ENCODE data around the gene RPS6KA2. TPM values are rescaled to one million over a fixed set of nuclear protein-coding genes. Genes with fewer than 3 reads are reported as not detected.

RPS6KA2 gene
- total RNA-seq, 1 donor = 2.4 TPM

DNA sequence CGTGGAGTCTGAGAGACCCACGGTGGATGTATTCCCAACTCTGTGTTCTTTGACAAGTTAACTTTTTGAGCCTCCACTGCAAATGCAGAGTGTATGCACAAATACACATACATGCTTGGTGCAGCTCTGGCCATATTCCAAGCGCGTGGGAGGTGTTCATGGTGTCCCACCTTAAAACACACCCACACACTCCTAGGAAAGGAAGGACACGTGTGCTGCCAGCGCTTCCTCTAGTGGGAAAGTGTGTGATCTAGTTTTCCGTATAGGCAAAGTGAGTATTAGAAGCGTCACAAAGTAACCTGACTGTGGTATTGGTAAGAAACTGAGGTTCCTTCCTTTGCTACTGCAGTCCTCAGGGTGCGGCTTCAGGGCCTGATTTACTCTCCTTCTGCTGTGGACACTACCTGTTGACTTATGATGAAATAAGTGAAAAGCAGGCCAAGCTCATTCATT, 208.3 kb downstream of the RPS6KA2 start:
- Histone ChIP-seq H3K9me3 (ENCODE audit: low read depth, low read length) (no peaks in the 10 kb centered on the region), H3K27me3 (ENCODE audit: insufficient read depth, low read length) (no peaks in the 10 kb centered on the region), H3K4me1 (ENCODE audit: insufficient read depth, low read length) (peaks cover 45% of the 10 kb centered on the region), H3K4me3 (ENCODE audit: low read length) (no peak overlapping the region)

DNA sequence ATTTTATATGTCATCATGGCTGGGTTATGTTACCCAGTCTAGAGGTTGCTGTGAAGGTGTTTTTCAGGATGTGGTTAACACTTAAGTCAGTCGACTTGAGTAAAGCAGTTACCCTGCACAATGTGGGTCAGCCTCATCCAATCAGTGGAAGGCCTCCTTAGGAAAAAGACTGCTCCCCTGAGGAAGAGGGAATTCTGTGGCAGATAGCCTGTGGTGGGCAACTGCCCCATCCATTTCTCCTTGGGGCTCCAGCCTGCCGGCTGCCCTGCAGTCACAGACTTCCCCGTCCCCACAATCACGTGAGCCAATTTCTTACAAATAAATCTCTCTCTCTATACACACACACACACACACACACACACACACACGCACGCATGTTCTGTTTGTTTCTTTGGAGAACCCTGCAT, 209.8 kb downstream of the RPS6KA2 start:
- peaks cover 49% of the 10 kb centered on the region for H3K4me1 ChIP-seq (ENCODE audit: insufficient read depth, low read length)
- no peaks in the 10 kb centered on the region for H3K9me3 ChIP-seq (ENCODE audit: low read depth, low read length)
- no peaks in the 10 kb centered on the region for H3K27me3 ChIP-seq (ENCODE audit: insufficient read depth, low read length)
- H3K4me3 ChIP-seq (ENCODE audit: low read length) = no peak overlapping the region

GRCh38 chr6:166415833-166416347, 211.2 kb downstream of the RPS6KA2 start:
- Histone ChIP-seq H3K9me3 (ENCODE audit: low read depth, low read length) (no peaks in the 10 kb centered on the region), H3K27me3 (ENCODE audit: insufficient read depth, low read length) (no peaks in the 10 kb centered on the region), H3K4me3 (ENCODE audit: low read length) (no peak overlapping the region), H3K4me1 (ENCODE audit: insufficient read depth, low read length) (peaks cover 60% of the 10 kb centered on the region)

DNA sequence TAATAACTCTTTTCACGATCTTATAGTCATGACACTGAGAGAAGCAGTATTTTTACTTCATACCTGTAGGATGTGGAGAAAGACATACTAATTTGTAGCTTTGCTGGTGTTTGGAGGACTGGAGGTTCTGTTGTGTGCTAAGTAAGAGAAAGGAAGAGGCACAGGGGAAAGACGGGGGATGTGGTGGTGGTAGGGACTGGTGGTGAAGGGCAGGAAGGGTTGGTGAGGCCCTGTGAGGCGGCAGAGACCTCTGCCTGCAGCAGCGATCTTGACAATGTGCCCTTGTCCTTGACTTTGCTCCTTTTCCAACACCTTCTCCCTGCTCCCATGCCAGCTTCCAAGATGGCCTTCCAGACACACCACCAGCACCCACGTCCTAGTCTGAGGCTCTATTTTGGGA, 211.7 kb downstream of the RPS6KA2 start:
- no peak overlapping the region for H3K4me3 ChIP-seq (ENCODE audit: low read length)
- peaks cover 65% of the 10 kb centered on the region for H3K4me1 ChIP-seq (ENCODE audit: insufficient read depth, low read length)
- no peaks in the 10 kb centered on the region for H3K27me3 ChIP-seq (ENCODE audit: insufficient read depth, low read length)
- no peaks in the 10 kb centered on the region for H3K9me3 ChIP-seq (ENCODE audit: low read depth, low read length)

- H3K9me3 ChIP-seq (ENCODE audit: low read depth, low read length) = no peaks in the 10 kb centered on the region
- peaks cover 51% of the 10 kb centered on the region for H3K4me1 ChIP-seq (ENCODE audit: insufficient read depth, low read length)
- no peaks in the 10 kb centered on the region for H3K27me3 ChIP-seq (ENCODE audit: insufficient read depth, low read length)
- H3K4me3 ChIP-seq (ENCODE audit: low read length) = no peak overlapping the region
These were observed 213.5 kb downstream of the RPS6KA2 start for GRCh38 chr6:166413491-166413951.

DNA sequence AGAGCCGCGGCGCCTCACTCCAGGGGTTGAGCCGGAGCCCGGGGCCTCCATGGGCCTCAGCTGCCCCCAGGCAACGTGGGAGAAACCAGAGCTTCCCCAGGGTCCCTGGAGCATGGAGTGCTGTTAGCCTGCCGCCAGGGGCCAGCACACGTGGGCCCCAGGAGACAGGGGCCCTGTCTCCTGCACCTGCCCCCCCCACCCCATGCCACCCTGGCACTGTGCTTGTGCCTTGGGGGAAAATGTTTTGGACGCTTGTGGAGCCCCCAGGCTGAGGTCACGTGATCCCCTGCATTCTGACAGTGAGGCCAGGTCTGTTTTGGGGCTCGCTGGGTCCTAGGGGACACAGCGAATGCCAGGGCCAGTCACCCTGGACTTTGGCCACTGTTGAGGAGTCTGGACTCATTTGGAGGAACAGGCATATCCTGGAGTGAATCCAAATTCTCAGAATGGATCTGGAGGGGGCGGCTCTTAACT, 214.1 kb downstream of the RPS6KA2 start:
- H3K9me3 ChIP-seq (ENCODE audit: low read depth, low read length) = no peaks in the 10 kb centered on the region
- peaks cover 46% of the 10 kb centered on the region for H3K4me1 ChIP-seq (ENCODE audit: insufficient read depth, low read length)
- H3K27me3 ChIP-seq (ENCODE audit: insufficient read depth, low read length) = no peaks in the 10 kb centered on the region
- no peak overlapping the region for H3K4me3 ChIP-seq (ENCODE audit: low read length)

- Histone ChIP-seq H3K4me3 (ENCODE audit: low read length) (no peak overlapping the region), H3K9me3 (ENCODE audit: low read depth, low read length) (no peaks in the 10 kb centered on the region), H3K4me1 (ENCODE audit: insufficient read depth, low read length) (peaks cover 41% of the 10 kb centered on the region), H3K27me3 (ENCODE audit: insufficient read depth, low read length) (no peaks in the 10 kb centered on the region)
These were observed 214.7 kb downstream of the RPS6KA2 start for GRCh38 chr6:166412156-166412910.

GRCh38 chr6:166411721-166412151, 215.3 kb downstream of the RPS6KA2 start:
- Histone ChIP-seq H3K4me1 (ENCODE audit: insufficient read depth, low read length) (peaks cover 38% of the 10 kb centered on the region), H3K4me3 (ENCODE audit: low read length) (no peak overlapping the region), H3K27me3 (ENCODE audit: insufficient read depth, low read length) (no peaks in the 10 kb centered on the region), H3K9me3 (ENCODE audit: low read depth, low read length) (no peaks in the 10 kb centered on the region)

DNA sequence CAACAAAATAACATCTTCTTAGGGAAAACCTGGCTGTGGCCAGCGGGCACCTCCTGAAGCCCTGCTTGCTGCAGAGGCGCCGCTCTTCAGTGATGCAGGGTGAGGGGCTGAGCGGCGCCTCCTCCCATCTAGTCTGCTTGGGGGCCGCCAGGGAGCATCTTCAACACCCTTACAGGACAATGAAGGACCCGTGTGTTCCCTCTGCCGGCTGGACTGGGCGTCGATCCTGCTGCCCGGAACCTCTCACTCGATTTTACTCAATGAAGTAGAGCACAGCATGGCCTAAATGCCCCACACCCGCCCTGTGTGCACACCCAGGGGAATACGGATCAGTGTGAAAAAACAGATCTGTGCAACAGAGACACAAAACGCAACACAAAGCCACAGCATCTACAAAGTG, 215.8 kb downstream of the RPS6KA2 start:
- H3K9me3 ChIP-seq (ENCODE audit: low read depth, low read length) = no peaks in the 10 kb centered on the region
- H3K4me3 ChIP-seq (ENCODE audit: low read length) = no peak overlapping the region
- peaks cover 34% of the 10 kb centered on the region for H3K4me1 ChIP-seq (ENCODE audit: insufficient read depth, low read length)
- no peaks in the 10 kb centered on the region for H3K27me3 ChIP-seq (ENCODE audit: insufficient read depth, low read length)

DNA sequence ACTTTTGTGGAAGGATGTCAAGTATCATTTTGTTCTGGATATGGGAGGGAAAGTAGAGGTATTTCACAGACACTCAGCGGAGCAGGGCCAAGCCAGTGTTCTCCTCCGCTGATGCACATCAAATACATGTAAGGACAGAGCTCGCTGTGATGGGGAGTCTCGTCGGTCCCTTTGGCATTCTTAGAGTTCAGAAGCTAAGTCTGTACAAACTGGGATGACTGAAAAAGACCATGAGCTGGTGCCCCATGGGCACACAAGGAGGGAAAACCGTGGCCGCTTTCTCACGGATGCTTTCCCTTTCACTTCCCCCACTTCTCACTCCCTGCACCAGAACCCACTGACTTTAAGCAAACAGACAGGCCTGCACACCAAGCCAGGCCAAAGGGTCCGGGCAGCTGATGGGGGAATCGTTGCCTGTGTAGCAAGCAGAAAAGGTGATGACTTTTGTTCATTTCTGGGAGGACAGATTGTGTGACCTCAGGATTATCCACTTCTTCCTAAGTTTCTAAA, 216.6 kb downstream of the RPS6KA2 start:
- H3K9me3 ChIP-seq (ENCODE audit: low read depth, low read length) = no peaks in the 10 kb centered on the region
- no peaks in the 10 kb centered on the region for H3K27me3 ChIP-seq (ENCODE audit: insufficient read depth, low read length)
- no peak overlapping the region for H3K4me3 ChIP-seq (ENCODE audit: low read length)
- H3K4me1 ChIP-seq (ENCODE audit: insufficient read depth, low read length) = peaks cover 26% of the 10 kb centered on the region

GRCh38 chr6:166408936-166409755, 217.9 kb downstream of the RPS6KA2 start:
- H3K9me3 ChIP-seq (ENCODE audit: low read depth, low read length) = no peaks in the 10 kb centered on the region
- no peaks in the 10 kb centered on the region for H3K27me3 ChIP-seq (ENCODE audit: insufficient read depth, low read length)
- H3K4me3 ChIP-seq (ENCODE audit: low read length) = no peak overlapping the region
- H3K4me1 ChIP-seq (ENCODE audit: insufficient read depth, low read length) = peaks cover 23% of the 10 kb centered on the region

DNA sequence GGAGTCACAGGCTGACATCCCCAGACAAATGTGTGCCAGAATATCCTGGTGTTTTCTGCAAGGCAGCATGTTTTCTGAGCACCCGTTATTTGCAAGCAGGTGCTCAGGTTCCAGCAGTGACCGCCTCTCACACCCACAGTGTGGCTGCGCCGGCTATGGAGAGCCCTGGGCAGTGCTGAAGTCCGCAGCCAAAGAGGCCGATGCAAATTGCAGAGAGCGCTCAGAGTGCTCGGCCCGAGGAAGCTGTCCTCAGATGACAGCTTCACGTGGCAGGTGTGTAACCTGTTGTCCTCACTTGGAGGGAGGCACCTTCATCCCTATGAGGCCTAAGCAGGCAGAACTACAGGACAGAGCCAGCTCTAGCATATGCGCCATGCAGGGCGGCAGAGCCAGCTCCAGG, 220.9 kb downstream of the RPS6KA2 start:
- Histone ChIP-seq H3K4me3 (ENCODE audit: low read length) (no peak overlapping the region), H3K9me3 (ENCODE audit: low read depth, low read length) (no peaks in the 10 kb centered on the region), H3K4me1 (ENCODE audit: insufficient read depth, low read length) (peaks cover 7% of the 10 kb centered on the region), H3K27me3 (ENCODE audit: insufficient read depth, low read length) (no peaks in the 10 kb centered on the region)

- H3K9me3 ChIP-seq (ENCODE audit: low read depth, low read length) = no peaks in the 10 kb centered on the region
- peaks cover 2% of the 10 kb centered on the region for H3K4me1 ChIP-seq (ENCODE audit: insufficient read depth, low read length)
- no peaks in the 10 kb centered on the region for H3K27me3 ChIP-seq (ENCODE audit: insufficient read depth, low read length)
- H3K4me3 ChIP-seq (ENCODE audit: low read length) = no peak overlapping the region
These were observed 221.7 kb downstream of the RPS6KA2 start for GRCh38 chr6:166405386-166405785.

DNA sequence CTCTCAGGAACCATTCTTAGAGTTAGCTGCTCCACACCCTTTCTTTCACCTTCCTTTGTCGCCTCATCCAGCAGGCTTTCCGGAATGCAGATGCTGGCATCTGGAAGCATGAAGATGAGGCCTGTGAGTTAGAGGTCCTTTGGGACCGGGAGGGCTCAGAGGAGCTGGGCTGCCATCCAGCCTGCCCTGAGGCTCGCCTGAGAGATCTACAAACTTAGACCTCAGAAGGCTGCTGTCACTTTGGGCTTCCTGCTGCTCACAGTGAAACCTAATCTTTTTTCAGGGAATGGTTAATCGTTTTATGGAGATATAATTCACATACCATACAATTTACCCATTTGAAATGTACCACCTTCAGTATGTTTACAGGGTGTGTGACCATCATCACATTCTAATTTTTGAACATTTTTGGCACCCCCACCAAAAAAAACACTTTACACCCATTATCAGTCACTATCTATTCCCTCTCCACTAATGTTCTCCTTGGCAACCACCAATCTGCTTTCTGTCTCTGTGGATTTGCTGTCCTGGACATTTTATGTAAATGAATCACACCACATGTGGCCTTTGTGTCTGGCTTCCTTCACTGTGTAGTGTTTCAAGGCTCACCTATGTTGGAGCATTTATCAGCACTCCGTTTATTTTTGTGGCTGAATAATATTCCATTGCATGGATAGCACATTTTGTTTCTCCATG, 224.3 kb downstream of the RPS6KA2 start:
- Histone ChIP-seq H3K4me1 (ENCODE audit: insufficient read depth, low read length) (no peaks in the 10 kb centered on the region), H3K27me3 (ENCODE audit: insufficient read depth, low read length) (no peaks in the 10 kb centered on the region), H3K9me3 (ENCODE audit: low read depth, low read length) (no peaks in the 10 kb centered on the region), H3K4me3 (ENCODE audit: low read length) (no peak overlapping the region)

All from mononuclear cell (primary cell).